IPS-15b (cell line): ENCODE results near the gene TMSB15A.
"Not testable (repeated sequence)": the region's sequence is repeated elsewhere in the genome, so short reads cannot be mapped to it uniquely, and the experiment has no call there.

Experiments
- H3K27me3 ChIP-seq: one replicate; pipeline ENCODE4 v1.6.1; 2013; ENCODE audit warnings: low read length; ENCODE audit not compliant: control insufficient read depth, insufficient read depth
- H3K36me3 ChIP-seq: one replicate; pipeline ENCODE4 v1.6.1; 2013; ENCODE audit warnings: low read length; ENCODE audit not compliant: control insufficient read depth, insufficient read depth
- H3K4me1 ChIP-seq: one replicate; pipeline ENCODE4 v1.6.1; 2013; ENCODE audit warnings: mild to moderate bottlenecking, low read length; ENCODE audit not compliant: control insufficient read depth, insufficient read depth
- H3K4me3 ChIP-seq: one replicate; pipeline ENCODE4 v1.5.1; 2013; ENCODE audit warnings: low read depth, low read length
- H3K9ac ChIP-seq: one replicate; pipeline ENCODE4 v1.6.1; 2013; ENCODE audit warnings: low read depth, mild to moderate bottlenecking, low read length
- H3K9me3 ChIP-seq: one replicate; pipeline ENCODE4 v1.6.1; 2013; ENCODE audit warnings: mild to moderate bottlenecking, low read length; ENCODE audit not compliant: control insufficient read depth, insufficient read depth

Gene TMSB15A

GRCh38 chrX:102478765-102479164 is 37.8 kb downstream of the TMSB15A start:
- H3K4me3 ChIP-seq, H3K27me3 ChIP-seq, H3K4me1 ChIP-seq, H3K9me3 ChIP-seq, H3K9ac ChIP-seq, H3K36me3 ChIP-seq: not testable (repeated sequence)

DNA sequence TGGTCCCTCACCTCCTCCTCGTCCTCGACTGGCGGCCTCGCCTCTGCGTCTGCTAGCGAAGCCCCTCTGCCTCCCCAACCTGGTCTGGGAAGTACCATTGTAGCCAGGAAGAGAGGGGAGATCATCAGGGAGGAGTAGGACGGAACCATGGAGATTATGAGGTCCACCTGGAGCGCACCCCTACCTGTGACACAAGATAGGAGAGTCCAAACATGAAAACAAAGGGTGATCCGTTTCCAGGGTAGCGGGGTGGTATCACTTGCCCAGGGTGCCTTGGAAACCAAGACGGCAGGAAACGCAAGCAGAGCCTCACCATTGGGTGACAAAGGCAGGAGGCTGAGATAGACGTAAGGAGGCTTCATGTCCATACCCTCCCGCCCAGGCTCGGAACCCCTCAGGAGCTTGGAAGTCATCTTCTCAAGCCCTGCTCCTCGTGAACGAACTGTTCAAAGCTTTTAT is 44.7 kb downstream of the TMSB15A start, which contains the start of gene TCP11X2:
Gene TCP11X2, minus strand, starts transcription at position 51 of the 459 bp plus-strand sequence.
- not testable (repeated sequence) for H3K9me3 ChIP-seq, H3K4me3 ChIP-seq, H3K9ac ChIP-seq, H3K4me1 ChIP-seq, H3K36me3 ChIP-seq, H3K27me3 ChIP-seq

DNA sequence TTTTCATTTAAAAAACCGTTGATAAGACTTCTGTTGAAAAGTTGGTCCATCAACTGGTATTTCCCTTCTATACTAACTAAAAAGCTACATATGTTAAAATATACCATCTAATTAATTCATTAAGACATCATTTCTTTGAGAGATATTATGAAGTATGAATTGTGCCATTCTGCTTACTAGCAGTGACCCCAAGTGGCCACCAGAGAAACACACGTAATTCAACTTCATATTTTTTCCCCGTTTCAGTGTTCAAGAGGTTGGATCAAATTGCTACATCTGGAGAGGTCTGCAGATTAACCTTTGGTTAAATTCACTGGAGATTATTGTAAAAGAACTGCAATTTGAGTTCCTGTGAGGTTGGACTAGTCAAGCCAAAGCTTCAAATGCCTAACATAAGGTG is 46.3 kb downstream of the TMSB15A start:
- H3K9me3 ChIP-seq, H3K9ac ChIP-seq, H3K36me3 ChIP-seq, H3K4me1 ChIP-seq, H3K27me3 ChIP-seq, H3K4me3 ChIP-seq: not testable (repeated sequence)
